T-helper 2 cell (primary cell): ENCODE data around the gene HLA-E.
"Not testable (repeated sequence)": the region's sequence is repeated elsewhere in the genome, so short reads cannot be mapped to it uniquely, and the experiment has no call there.

Experiments
- DNase-seq, 5 experiments: peaks; one replicate each; pipeline versions ENCODE4 v3.0.0 to v3.0.0-alpha.2; 2012 to 2022
- total RNA-seq, 2 donors: gene quantifications; one replicate each; lab custom pipeline; 2026; lab: John Stamatoyannopoulos, UW

HLA-E gene
- 1,612 to 1,997 reads per million in 2 donors for total RNA-seq

DNA sequence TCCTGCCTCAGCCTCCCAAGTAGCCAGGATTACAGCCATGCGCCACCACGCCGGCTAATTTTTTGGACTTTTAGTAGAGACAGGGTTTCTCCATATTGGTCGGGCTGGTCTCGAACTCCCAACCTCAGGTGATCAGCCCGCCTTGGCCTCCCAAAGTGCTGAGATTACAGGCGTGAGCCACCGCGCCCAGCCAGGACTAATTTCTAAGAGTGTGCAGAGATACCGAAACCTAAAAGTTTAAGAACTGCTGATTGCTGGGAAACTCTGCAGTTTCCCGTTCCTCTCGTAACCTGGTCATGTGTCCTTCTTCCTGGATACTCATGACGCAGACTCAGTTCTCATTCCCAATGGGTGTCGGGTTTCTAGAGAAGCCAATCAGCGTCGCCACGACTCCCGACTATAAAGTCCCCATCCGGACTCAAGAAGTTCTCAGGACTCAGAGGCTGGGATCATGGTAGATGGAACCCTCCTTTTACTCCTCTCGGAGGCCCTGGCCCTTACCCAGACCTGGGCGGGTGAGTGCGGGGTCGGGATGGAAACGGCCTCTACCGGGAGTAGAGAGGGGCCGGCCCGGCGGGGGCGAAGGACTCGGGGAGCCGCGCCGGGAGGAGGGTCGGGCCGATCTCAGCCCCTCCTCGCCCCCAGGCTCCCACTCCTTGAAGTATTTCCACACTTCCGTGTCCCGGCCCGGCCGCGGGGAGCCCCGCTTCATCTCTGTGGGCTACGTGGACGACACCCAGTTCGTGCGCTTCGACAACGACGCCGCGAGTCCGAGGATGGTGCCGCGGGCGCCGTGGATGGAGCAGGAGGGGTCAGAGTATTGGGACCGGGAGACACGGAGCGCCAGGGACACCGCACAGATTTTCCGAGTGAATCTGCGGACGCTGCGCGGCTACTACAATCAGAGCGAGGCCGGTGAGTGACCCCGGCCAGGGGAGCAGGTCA is at the start of gene HLA-E:
HLA-E (plus strand) TSS at position 429 of the 945 bp plus-strand sequence; CDS start at position 452, 23 bp downstream.
- DNase-seq: peak; percentile 49 to 100 (median 83)

- no peak for DNase-seq
Observed at GRCh38 chr6:30441171-30441570, 48.1 kb upstream of the HLA-E start.

GRCh38 chr6:30443657-30444450 is 45.5 kb upstream of the HLA-E start:
- no peak for DNase-seq

GRCh38 chr6:30444451-30444742 is 44.9 kb upstream of the HLA-E start:
- DNase-seq: no peak

DNA sequence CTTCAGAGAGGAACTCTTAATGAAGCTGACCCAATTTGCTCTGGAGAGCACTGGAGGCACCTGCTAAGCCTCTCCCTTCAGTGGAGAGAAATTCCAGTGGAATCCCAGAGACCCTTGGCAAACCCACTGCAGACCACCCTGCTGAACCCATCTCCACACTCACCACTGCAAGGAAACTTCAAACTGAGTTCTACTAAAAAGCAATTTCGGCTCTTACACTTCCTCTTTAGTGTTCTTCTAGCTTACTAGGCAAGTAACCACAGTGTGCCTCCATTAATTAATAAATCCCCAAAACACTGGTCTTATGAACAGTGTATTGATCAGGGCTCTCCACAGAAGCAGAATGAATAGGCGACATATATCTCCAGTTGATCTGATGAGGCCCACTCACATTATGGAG is 43.0 kb upstream of the HLA-E start:
- no peak for DNase-seq

DNA sequence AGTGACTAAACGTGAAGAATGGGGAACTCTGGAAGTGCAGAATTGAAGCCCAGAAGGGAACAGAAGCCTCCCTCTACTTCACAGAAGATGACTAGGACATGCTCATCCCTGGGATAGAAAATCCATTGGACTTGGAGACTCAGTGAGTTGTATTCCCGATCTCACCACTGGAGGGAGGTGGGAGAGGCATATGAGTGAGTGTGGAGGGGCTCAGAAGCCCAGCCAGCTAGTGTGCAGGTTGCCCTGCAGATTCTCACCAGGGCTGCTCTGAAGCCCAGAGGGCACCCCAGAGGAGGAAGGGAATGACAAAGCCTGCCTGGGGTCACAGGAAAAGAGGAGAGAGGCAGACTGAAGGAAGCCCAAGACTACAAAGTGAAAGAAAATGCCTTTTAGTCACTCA is 42.1 kb upstream of the HLA-E start:
- DNase-seq: no peak

DNA sequence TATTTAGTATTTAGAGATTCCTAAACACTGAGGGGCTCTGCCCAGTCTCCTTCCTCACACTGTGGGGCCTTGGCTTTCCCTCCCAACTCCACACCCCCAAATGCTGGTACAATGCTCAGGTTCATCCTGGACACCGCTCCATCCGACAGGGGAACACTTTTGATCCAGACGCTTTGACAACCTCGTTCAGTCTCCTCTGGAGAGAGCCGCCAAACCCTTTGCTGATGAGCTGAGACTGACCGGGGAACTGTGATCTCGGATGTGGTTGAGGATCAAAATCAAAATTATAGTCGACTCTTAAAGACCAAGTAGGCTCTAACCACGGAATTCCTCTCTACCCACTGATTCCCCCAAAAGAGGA is 38.8 kb upstream of the HLA-E start:
- no peak for DNase-seq

GRCh38 chr6:30450909-30451841 is 38.1 kb upstream of the HLA-E start:
- peak in 4 of 5 experiments; percentile 30 to 92 (median 53) for DNase-seq

DNA sequence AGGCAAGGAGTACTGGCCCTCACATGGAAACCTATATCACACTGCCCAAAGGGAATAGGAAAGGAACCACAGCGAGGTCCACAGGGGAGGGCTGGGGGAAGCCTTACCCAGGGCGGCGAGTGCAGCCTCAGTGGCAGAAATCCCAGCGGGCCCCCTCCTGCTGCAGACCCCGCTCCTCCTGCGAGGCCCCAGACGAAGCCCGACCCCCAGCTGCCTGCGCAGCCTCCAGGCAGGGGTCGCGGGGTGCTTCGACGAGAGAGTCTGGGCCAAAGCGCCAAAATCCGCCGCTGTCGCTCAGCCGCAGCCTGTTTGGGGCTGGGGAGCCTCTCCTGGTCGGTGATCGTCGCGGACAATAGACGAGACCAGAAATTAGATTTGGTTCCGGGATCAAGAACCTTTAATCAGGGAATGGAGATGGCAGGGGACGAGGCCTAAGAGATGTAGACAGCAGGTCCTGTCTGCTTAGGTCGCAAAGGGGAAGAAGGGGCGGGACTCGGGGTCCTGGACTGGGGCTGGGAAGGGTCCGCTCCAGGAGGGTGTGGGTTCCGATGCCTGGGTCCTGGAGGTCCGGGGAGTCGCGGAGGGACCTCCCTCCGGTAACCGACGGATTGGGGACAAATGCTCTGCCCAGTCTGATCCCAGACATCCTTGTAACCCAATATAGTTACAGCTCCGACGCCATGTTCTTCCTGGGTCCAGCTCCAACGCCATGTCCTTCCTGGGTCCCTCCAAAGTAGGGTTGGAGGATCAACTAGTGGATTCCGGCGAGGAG is 36.4 kb upstream of the HLA-E start:
- no peak for DNase-seq

DNA sequence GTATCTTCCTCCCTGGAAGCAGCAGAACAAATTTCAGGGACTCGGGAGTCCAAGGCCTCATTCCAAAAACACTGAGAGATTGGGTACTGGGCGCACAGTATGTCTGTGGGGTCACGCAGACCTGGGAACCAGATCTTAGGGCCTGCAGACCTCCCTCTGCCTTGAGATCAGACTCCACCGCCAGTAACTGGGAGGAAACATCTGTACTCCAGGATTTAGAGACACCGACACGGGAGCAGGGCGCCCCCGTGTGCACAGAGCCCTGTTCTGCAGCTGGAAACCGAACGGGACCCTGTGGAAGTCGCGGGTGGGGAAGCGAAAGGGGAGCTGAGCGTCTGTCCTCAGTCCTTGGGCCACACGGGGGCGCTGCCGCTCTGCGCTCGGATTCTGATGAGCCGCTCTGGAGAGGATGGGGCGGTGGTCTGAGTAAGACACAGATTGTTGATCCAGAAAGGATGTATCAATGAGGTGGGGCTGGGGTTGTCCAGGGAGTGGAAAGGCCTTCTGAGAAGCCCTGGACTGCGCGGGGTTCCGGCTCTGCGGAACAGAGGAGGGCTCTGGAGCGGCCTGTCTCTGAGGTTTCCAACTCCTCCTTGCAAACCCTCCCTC is 35.7 kb upstream of the HLA-E start:
- peak; percentile 72 to 86 (median 76) for DNase-seq

DNA sequence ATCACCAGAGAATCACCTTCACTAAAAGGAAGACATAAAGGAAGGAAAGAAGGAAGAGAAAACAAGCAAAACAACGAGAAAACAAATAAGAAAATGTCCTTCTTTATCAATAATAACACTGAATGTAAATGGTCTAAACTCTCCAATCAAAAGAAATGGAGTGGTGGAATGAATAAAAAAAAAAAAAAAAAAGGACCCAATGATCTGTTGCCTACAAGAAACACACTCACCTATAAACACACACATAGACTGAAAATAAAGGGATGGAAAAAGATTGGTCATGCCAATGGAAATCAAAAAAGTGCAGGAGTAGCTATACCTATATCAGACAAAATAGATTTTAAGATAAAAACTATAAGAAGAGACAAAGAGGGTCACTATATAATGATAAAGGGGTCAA is 30.2 kb upstream of the HLA-E start:
- DNase-seq: no peak

DNA sequence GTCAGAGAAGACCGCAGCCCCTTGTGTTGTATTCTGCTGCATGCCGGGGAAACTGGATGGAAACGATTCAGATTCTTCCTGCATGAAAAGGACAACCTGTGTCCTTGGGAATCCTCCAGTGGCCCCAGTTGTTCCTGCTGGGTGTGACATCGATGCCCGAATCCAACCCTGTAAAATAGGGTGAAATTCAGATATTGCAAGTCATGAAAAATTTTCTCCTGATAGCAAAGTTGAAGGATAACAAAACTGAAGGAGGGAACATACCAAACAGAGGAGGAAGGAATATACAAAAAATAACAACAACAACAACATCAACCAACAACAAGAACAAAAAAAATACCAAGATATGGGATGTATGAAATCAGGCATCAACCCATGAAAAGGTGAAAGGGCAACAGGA is 28.3 kb upstream of the HLA-E start:
- no peak for DNase-seq

- DNase-seq: no peak
Observed at GRCh38 chr6:30462482-30462881, 26.8 kb upstream of the HLA-E start.

DNA sequence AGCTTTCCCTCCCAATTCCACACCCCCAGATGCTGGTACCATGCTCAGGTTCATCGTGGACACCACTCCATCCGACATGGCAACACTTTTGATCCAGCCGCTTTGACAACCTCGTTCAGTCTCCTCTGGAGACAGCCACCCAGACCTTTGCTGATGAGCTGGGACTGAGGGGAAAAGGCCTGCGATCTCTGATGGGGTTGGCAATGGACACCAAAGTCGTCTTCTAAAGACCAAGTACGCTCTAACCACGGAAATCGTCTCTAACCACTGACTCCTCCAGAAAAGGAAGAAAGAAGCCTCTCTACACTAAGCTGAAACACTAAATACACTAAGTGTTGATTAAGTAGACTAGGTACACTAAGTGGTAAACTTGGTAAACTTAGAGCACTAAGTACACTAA is 26.1 kb upstream of the HLA-E start:
- DNase-seq: no peak

- peak; percentile 35 to 87 (median 67) for DNase-seq
Observed at GRCh38 chr6:30463651-30464618, 25.4 kb upstream of the HLA-E start.

DNA sequence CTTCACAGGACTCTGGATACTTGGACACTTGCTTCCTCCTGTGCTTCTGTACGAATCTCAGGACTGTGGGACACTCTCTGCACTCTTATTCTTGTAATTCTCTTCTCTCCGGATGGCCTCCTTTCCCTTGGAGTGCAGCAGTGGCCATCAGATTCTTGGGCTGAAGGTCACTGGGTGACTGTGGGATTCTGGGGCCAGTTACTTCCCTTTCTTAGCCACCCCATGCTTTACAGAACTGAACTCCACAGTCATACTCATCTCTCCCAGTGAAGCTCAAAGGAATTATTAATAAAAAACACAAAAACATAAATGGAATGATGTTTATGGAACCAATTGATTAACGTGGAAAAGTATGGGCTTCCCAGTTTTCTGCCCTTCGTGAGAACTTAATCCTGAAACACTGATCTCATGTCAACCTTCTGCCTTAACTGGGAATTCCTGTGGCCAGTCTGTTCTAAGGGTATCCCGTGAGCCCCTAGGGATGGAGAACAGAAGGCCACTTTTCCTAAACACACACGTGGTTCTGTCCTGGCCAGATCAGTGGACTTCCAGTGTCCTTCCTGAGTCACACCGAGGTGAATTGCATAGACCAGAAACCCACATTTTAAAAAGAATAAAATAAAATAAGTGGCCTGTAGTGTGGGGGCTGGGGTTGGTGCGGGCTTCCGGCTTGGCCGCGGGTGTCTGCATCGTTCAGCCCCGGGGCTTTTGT is 23.6 kb upstream of the HLA-E start:
- no peak for DNase-seq

- DNase-seq: no peak
Observed at GRCh38 chr6:30470968-30471367, 18.3 kb upstream of the HLA-E start.

GRCh38 chr6:30475116-30475515 is 14.2 kb upstream of the HLA-E start:
- not testable (repeated sequence) for DNase-seq

- DNase-seq: peak in 4 of 5 experiments; percentile 35 to 88 (median 76)
Observed at GRCh38 chr6:30480536-30481156, 8.7 kb upstream of the HLA-E start.
